IMR-90 (cell line): ENCODE measurements around the gene PPM1A. TPM values are rescaled to one million over a fixed set of nuclear protein-coding genes. Genes with fewer than 3 reads are reported as not detected.

Experiments
- ATAC-seq: fragments of 200-7000 bp; cut with Tn5 transposase; 2 replicates; pipeline ENCODE4 v1.9.1; 2020; ENCODE audit warnings: low read depth, mild to moderate bottlenecking, moderate library complexity
- BruUV-seq: library from RNA; stranded (reverse); fragments of 400-500 nt; replicated peaks from 2 replicates; lab custom pipeline; 2021; lab: Mats Ljungman, UMichigan
- CTCF ChIA-PET: fragments of 300-600 bp; formaldehyde crosslinking; extraction: SDS; loops from one replicate; lab custom pipeline; 2021; ENCODE audit warnings: antibody characterized with exemption; lab: Yijun Ruan, JAX
- POLR2A ChIA-PET: fragments of 300-600 bp; sonication (Branson Sonifier 250); formaldehyde crosslinking; loops from one replicate; lab custom pipeline; 2022; ENCODE audit warnings: antibody characterized with exemption; ENCODE audit not compliant: unreplicated experiment; lab: Charles Lee
- DNase-seq: peaks from one replicate; pipeline ENCODE4 v3.0.0; 2013
- H2AFZ ChIP-seq: replicated peaks from 2 replicates; pipeline ENCODE3; 2013; ENCODE audit warnings: low read length, mild to moderate bottlenecking; ENCODE audit not compliant: poor library complexity
- H2AK5ac ChIP-seq: 2 replicates; pipeline ENCODE4 v1.6.1; 2013; ENCODE audit warnings: low read depth, low read length, inconsistent platforms
- H2AK9ac ChIP-seq: replicated peaks from 2 replicates; pipeline ENCODE3; 2013; ENCODE audit warnings: mild to moderate bottlenecking, low read depth, low read length, moderate library complexity; ENCODE audit not compliant: poor library complexity
- H2BK120ac ChIP-seq: 2 replicates; pipeline ENCODE4 v1.6.1; 2013; ENCODE audit warnings: low read depth, low read length, inconsistent platforms
- H2BK15ac ChIP-seq: 3 replicates; pipeline ENCODE4 v1.6.1; 2013; ENCODE audit warnings: low read depth, low read length, inconsistent platforms
- H2BK20ac ChIP-seq: 2 replicates; pipeline ENCODE4 v1.6.1; 2013; ENCODE audit warnings: low read depth, mild to moderate bottlenecking, inconsistent platforms, low read length, moderate library complexity
- H2BK5ac ChIP-seq: 2 replicates; pipeline ENCODE4 v1.6.1; 2013; ENCODE audit warnings: mild to moderate bottlenecking, low read depth, low read length, inconsistent platforms; ENCODE audit not compliant: poor library complexity, severe bottlenecking
- H3K14ac ChIP-seq: replicated peaks from 2 replicates; pipeline ENCODE4 v1.6.1; 2013; ENCODE audit warnings: low read depth, low read length, inconsistent platforms
- H3K18ac ChIP-seq: 2 replicates; pipeline ENCODE4 v1.6.1; 2013; ENCODE audit warnings: low read depth, low read length, control low read depth
- H3K23ac ChIP-seq: 2 replicates; pipeline ENCODE4 v1.6.1; 2013; ENCODE audit warnings: low read depth, low read length, inconsistent platforms
- H3K27ac ChIP-seq: 2 replicates; pipeline ENCODE4 v1.5.1; 2013; ENCODE audit warnings: mild to moderate bottlenecking, control low read depth, low read length; ENCODE audit not compliant: insufficient read depth
- H3K27me3 ChIP-seq: 2 replicates; pipeline ENCODE4 v1.6.1; 2013; ENCODE audit warnings: low read length; ENCODE audit not compliant: control insufficient read depth, insufficient read depth
- H3K36me3 ChIP-seq: 2 replicates; pipeline ENCODE4 v1.6.1; 2013; ENCODE audit warnings: low read length, mixed read lengths; ENCODE audit not compliant: control insufficient read depth, insufficient read depth
- H3K4ac ChIP-seq: 2 replicates; pipeline ENCODE4 v1.6.1; 2013; ENCODE audit warnings: low read depth, low read length, inconsistent platforms
- H3K4me1 ChIP-seq: 2 replicates; pipeline ENCODE4 v1.6.1; 2013; ENCODE audit warnings: low read length, mixed read lengths; ENCODE audit not compliant: control insufficient read depth, insufficient read depth
- H3K4me2 ChIP-seq: 2 replicates; pipeline ENCODE4 v1.6.1; 2013; ENCODE audit warnings: low read depth, mild to moderate bottlenecking, control low read depth, low read length, moderate library complexity
- H3K4me3 ChIP-seq: 2 replicates; pipeline ENCODE4 v1.5.1; 2013; ENCODE audit warnings: low read depth, mild to moderate bottlenecking, control low read depth, low read length, moderate library complexity; ENCODE audit not compliant: insufficient read depth
- H3K56ac ChIP-seq: 2 replicates; pipeline ENCODE4 v1.6.1; 2013; ENCODE audit warnings: low read length, inconsistent platforms; ENCODE audit not compliant: insufficient read depth; ENCODE audit errors: extremely low read depth
- H3K79me1 ChIP-seq, 2 experiments: 2 replicates each; pipeline ENCODE4 v1.6.1; 2013; ENCODE audit warnings: low read length in 2 of 2, inconsistent platforms in 1 of 2, low read depth in 1 of 2
- H3K9ac ChIP-seq: 2 replicates; pipeline ENCODE4 v1.6.1; 2013; ENCODE audit warnings: low read depth, low read length, control low read depth
- H3K9me1 ChIP-seq: 2 replicates; pipeline ENCODE4 v1.6.1; 2013; ENCODE audit warnings: low read length, inconsistent platforms; ENCODE audit not compliant: insufficient read depth
- H3K9me3 ChIP-seq: 2 replicates; pipeline ENCODE4 v1.6.1; 2013; ENCODE audit warnings: low read length; ENCODE audit not compliant: control insufficient read depth, insufficient read depth
- H4K20me1 ChIP-seq: 2 replicates; pipeline ENCODE4 v1.6.1; 2013; ENCODE audit warnings: low read length, inconsistent platforms; ENCODE audit not compliant: insufficient read depth
- H4K5ac ChIP-seq: 2 replicates; pipeline ENCODE4 v1.6.1; 2013; ENCODE audit warnings: mild to moderate bottlenecking, low read depth, low read length, control low read depth
- H4K8ac ChIP-seq, 2 experiments: 2 replicates each; pipeline ENCODE4 v1.6.1; 2013; ENCODE audit warnings: low read depth in 2 of 2, low read length in 2 of 2, control low read depth in 1 of 2, inconsistent platforms in 1 of 2
- H4K91ac ChIP-seq: 2 replicates; pipeline ENCODE4 v1.6.1; 2013; ENCODE audit warnings: low read depth, low read length, inconsistent platforms; ENCODE audit not compliant: insufficient read depth
- BHLHE40 ChIP-seq: fragments of 150-350 bp; IDR thresholded peaks from 2 replicates; pipeline ENCODE4 v1.6.1; 2016; ENCODE audit warnings: mild to moderate bottlenecking, low read depth, low read length
- CEBPB ChIP-seq: IDR thresholded peaks from 2 replicates; pipeline ENCODE4 v1.6.1; 2012; ENCODE audit warnings: low read depth, low read length, improper control_type of control experiment
- CHD1 ChIP-seq: IDR thresholded peaks from 2 replicates; pipeline ENCODE4 v1.6.1; 2012; ENCODE audit warnings: low read depth, low read length, improper control_type of control experiment
- FOS ChIP-seq: fragments of 150-350 bp; IDR thresholded peaks from 2 replicates; pipeline ENCODE4 v1.6.1; 2016; ENCODE audit warnings: low read depth, low read length
- MAFK ChIP-seq: IDR thresholded peaks from 2 replicates; pipeline ENCODE4 v1.6.1; 2012; ENCODE audit warnings: low read depth, low read length, improper control_type of control experiment
- MAZ ChIP-seq: IDR thresholded peaks from 2 replicates; pipeline ENCODE4 v1.6.1; 2012; ENCODE audit warnings: low read depth, mild to moderate bottlenecking, low read length, improper control_type of control experiment, moderate library complexity, borderline replicate concordance
- MXI1 ChIP-seq: IDR thresholded peaks from 2 replicates; pipeline ENCODE4 v1.6.1; 2012; ENCODE audit warnings: low read depth, mild to moderate bottlenecking, low read length, moderate library complexity, borderline replicate concordance
- POLR2A ChIP-seq: IDR thresholded peaks from 2 replicates; pipeline ENCODE4 v1.6.1; 2012; ENCODE audit warnings: mild to moderate bottlenecking, low read depth, low read length
- RAD21 ChIP-seq: IDR thresholded peaks from 2 replicates; pipeline ENCODE4 v1.6.1; 2012; ENCODE audit warnings: low read length, improper control_type of control experiment
- RCOR1 ChIP-seq: IDR thresholded peaks from 2 replicates; pipeline ENCODE4 v1.6.1; 2012; ENCODE audit warnings: mild to moderate bottlenecking, low read length, improper control_type of control experiment; ENCODE audit not compliant: insufficient replicate concordance
- RFX5 ChIP-seq: IDR thresholded peaks from 2 replicates; pipeline ENCODE4 v1.8.0; 2012; ENCODE audit warnings: low read depth, mild to moderate bottlenecking, low read length, moderate library complexity
- SMC3 ChIP-seq: fragments of 150-350 bp; IDR thresholded peaks from 2 replicates; pipeline ENCODE4 v1.6.1; 2016; ENCODE audit warnings: low read depth, mild to moderate bottlenecking, antibody characterized with exemption, low read length, moderate library complexity
- WGBS, 2 experiments: methylation state at CpG; one replicate each; pipeline versions ENCODE4 v1.1.5 to v1.1.7; 2013; ENCODE audit warnings: missing lambda C conversion rate in 2 of 2; ENCODE audit not compliant: insufficient read length in 1 of 2; ENCODE audit errors: extremely low coverage in 2 of 2; 5-methylcytosine and 5-hydroxymethylcytosine counted together
- dilution Hi-C: fragments of 300-500 bp; cut with HindIII; formaldehyde crosslinking; loops from one replicate; pipeline ENCODE4 v1.14.3; 2018; ENCODE audit warnings: low sequenced_read_pairs; ENCODE audit not compliant: unreplicated experiment
- in situ Hi-C: fragments of 300-500 bp; cut with MboI; formaldehyde crosslinking; loops from 3 replicates; pipeline ENCODE4 v1.14.3; 2019; ENCODE audit warnings: low sequenced_read_pairs, inconsistent platforms, mixed read lengths
- intact Hi-C: fragments of 100-400 bp; cut with micrococcal nuclease; formaldehyde crosslinking; loops from 2 replicates; pipeline ENCODE4 v1.10.0; 2022
- polyA plus RNA-seq, 3 experiments: library from polyadenylated mRNA; depleted of rRNA; stranded (reverse); fragments of >200 nt; gene quantifications; 2 replicates each; pipeline ENCODE4 v1.2.3, GENCODE V29; 2012; ENCODE audit warnings: low replicate concordance in 1 of 3
- total RNA-seq: library from RNA; depleted of rRNA; stranded (reverse); fragments of >200 nt; gene quantifications from 2 replicates; pipeline ENCODE4 v1.2.3, GENCODE V29; 2012
- TF ChIP-seq, protein P1 (sequence below): fragments of 150-350 bp; IDR thresholded peaks from 2 replicates; pipeline ENCODE4 v1.6.1; 2017; ENCODE audit warnings: mild to moderate bottlenecking, antibody characterized with exemption, low read length, low read depth
- TF ChIP-seq, protein P2 (sequence below): conservative IDR thresholded peaks from 2 replicates; pipeline ENCODE4 v1.5.1; 2012; ENCODE audit warnings: mild to moderate bottlenecking, low read depth, low read length, improper control_type of control experiment
- TF ChIP-seq, protein P3 (sequence below): fragments of 150-350 bp; IDR thresholded peaks from 2 replicates; pipeline ENCODE4 v1.6.1; 2016; ENCODE audit warnings: low read depth, mild to moderate bottlenecking, low read length, moderate library complexity, borderline replicate concordance

The PPM1A gene
- total and polyA plus RNA-seq, 2 of the 4 experiments (the other 2 are of a cell fraction): 14.3 to 15.1 TPM

DNA sequence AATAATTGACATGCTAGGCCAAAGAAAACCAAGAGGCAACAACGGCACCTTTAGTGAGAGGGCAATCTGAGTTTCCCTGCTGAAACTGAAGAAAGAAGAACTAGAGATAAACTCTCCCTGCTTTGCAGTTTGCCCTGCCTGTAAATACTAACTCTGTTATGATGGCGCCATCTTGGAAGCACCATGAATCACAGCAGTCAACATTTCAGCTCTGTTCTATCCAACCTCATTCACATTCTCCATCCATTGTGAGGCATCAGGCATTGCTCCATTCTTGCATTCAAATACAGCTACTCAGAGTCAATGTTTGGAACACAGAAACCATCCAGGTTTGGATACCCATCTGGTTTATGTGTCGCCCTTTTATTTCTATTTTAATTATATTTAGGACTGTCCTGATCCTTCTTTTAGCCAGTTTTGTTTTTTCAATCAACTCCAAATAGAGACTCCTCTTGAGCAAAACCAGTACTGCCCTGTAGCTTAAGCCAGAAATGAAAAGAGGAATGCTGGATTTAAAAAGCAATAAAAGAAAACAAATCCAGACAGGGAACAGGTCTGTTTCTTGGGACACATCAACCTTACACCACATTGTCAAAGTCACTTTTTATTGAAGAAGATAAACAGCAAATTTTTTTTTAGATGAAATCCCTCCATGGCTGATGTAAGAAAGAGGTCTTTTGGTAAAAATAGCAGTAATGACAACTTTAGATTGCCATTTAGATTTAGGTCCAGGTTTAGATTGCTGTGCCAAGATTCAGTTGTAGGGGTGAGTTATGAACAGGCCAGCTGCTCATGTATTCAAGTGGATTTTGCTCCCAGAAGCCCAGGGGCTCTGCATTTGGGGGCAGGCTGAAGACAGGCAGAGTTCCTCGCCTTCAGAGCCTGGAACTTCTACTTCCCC lies 33.3 kb upstream of the PPM1A start:
- H4K20me1 ChIP-seq: no peaks in the 10 kb centered on the region
- H2AFZ ChIP-seq: no peak overlapping the region
- H3K27ac ChIP-seq: no peak overlapping the region
- no peak for DNase-seq
- no peak overlapping the region for H4K8ac ChIP-seq
- BruUV-seq: no TSS peak
- H2AK5ac ChIP-seq: no peak overlapping the region
- H2BK5ac ChIP-seq: no peak overlapping the region
- H2AK9ac ChIP-seq: no peak overlapping the region
- dilution Hi-C loops: no loop called here
- no peak overlapping the region for H3K14ac ChIP-seq
- H2BK120ac ChIP-seq: no peak overlapping the region
- no peaks in the 10 kb centered on the region; the same call in 1 of the 2 replicates for H3K4me1 ChIP-seq
- peaks cover 2% of the 10 kb centered on the region; the same call in 1 of the 2 replicates for H3K9me3 ChIP-seq
- in situ Hi-C loops: no loop called here
- POLR2A ChIA-PET: no interaction called here
- H3K18ac ChIP-seq: no peak overlapping the region
- CTCF ChIA-PET: no interaction called here
- no peak overlapping the region for H3K23ac ChIP-seq
- intact Hi-C loops: no loop called here
- H3K27me3 ChIP-seq: peaks cover 11% of the 10 kb centered on the region
- H3K79me1 ChIP-seq: no peaks in the 10 kb centered on the region
- no peak overlapping the region for H4K91ac ChIP-seq
- no peak overlapping the region for H3K4me3 ChIP-seq
- no peak overlapping the region for H3K9ac ChIP-seq
- H2BK20ac ChIP-seq: no peak overlapping the region
- no peaks in the 10 kb centered on the region for H3K9me1 ChIP-seq
- no peaks in the 10 kb centered on the region for H3K36me3 ChIP-seq
- no peak overlapping the region for H3K4ac ChIP-seq
- ATAC-seq: no peak
- no peak overlapping the region for H3K4me2 ChIP-seq
- 80% methylated on average over 1 of the region's 4 CpGs; no CpG with 5 or more reads in 1 of the 2 experiments for WGBS, 2 experiments
- no peak overlapping the region for H4K5ac ChIP-seq
- H3K56ac ChIP-seq: no peak overlapping the region
- no peak overlapping the region for H2BK15ac ChIP-seq
- TF ChIP-seq, protein P1, sequence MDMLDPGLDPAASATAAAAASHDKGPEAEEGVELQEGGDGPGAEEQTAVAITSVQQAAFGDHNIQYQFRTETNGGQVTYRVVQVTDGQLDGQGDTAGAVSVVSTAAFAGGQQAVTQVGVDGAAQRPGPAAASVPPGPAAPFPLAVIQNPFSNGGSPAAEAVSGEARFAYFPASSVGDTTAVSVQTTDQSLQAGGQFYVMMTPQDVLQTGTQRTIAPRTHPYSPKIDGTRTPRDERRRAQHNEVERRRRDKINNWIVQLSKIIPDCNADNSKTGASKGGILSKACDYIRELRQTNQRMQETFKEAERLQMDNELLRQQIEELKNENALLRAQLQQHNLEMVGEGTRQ: no peak
- TF ChIP-seq MAZ: no peak
- TF ChIP-seq BHLHE40: no peak
- TF ChIP-seq, protein P2, sequence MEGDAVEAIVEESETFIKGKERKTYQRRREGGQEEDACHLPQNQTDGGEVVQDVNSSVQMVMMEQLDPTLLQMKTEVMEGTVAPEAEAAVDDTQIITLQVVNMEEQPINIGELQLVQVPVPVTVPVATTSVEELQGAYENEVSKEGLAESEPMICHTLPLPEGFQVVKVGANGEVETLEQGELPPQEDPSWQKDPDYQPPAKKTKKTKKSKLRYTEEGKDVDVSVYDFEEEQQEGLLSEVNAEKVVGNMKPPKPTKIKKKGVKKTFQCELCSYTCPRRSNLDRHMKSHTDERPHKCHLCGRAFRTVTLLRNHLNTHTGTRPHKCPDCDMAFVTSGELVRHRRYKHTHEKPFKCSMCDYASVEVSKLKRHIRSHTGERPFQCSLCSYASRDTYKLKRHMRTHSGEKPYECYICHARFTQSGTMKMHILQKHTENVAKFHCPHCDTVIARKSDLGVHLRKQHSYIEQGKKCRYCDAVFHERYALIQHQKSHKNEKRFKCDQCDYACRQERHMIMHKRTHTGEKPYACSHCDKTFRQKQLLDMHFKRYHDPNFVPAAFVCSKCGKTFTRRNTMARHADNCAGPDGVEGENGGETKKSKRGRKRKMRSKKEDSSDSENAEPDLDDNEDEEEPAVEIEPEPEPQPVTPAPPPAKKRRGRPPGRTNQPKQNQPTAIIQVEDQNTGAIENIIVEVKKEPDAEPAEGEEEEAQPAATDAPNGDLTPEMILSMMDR: no peak
- TF ChIP-seq MAFK: no peak
- TF ChIP-seq RAD21: no peak
- TF ChIP-seq RFX5: no peak
- no peak for TF ChIP-seq CEBPB
- no peak for TF ChIP-seq RCOR1
- no peak for TF ChIP-seq MXI1
- no peak for TF ChIP-seq SMC3
- TF ChIP-seq, protein P3, sequence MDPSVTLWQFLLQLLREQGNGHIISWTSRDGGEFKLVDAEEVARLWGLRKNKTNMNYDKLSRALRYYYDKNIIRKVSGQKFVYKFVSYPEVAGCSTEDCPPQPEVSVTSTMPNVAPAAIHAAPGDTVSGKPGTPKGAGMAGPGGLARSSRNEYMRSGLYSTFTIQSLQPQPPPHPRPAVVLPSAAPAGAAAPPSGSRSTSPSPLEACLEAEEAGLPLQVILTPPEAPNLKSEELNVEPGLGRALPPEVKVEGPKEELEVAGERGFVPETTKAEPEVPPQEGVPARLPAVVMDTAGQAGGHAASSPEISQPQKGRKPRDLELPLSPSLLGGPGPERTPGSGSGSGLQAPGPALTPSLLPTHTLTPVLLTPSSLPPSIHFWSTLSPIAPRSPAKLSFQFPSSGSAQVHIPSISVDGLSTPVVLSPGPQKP: no peak
- TF ChIP-seq CHD1: no peak
- TF ChIP-seq FOS: no peak
- no peak for TF ChIP-seq POLR2A
